Measurements from ENCODE around the gene SIL1. TPM values are rescaled to one million over a fixed set of nuclear protein-coding genes. Genes with fewer than 3 reads are reported as not detected.
"Not testable (repeated sequence)": the region's sequence is repeated elsewhere in the genome, so short reads cannot be mapped to it uniquely, and the experiment has no call there.

The SIL1 gene
- polyA plus RNA-seq, 3 donors, result 25.4 to 35.1 (median 27.9) TPM

DNA sequence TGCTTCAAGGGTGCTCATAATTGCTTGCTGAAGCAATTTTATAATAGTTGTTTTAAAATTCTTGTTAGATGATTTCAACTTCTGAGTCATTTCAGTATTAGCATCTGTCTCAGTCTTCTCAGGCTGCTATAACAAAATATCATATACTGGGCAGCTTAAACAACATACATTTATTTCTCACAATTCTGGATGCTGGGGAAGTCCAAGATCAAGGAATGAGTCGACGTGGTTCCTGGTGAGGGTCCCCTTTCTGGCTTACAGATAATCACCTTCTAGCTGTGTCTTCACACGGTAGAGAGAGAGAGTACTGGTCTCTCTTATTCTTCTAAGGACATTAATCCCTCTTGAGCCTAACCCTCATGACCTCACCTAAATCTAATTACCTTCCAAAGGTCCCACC lies 160.4 kb downstream of the SIL1 start:
- intact Hi-C loops (cut with micrococcal nuclease), result no loop called here
- Histone ChIP-seq H2AFZ (ENCODE audit: insufficient read depth, low read depth, low read length, poor library complexity, severe bottlenecking) (no peak overlapping the region), H4K20me1 (ENCODE audit: insufficient read depth, low read length) (no peaks in the 10 kb centered on the region), H3K9me3 (replicated peaks in 1 of 2; ENCODE audit: control insufficient read depth in 1 of 2, insufficient read depth in 1 of 2, low read length in 2 of 2) (peaks cover 0 to 10% of the 10 kb centered on the region in 2 donors), H3K27me3 (ENCODE audit: control insufficient read depth in 2 of 2, insufficient read depth in 2 of 2, low read length in 2 of 2) (no peaks in the 10 kb centered on the region), H3K9ac (ENCODE audit: insufficient read depth, low read length, poor library complexity, severe bottlenecking) (no peak overlapping the region), H3K27ac (ENCODE audit: low read depth in 1 of 2, low read length in 2 of 2) (no peak overlapping the region), H3K4me1 (ENCODE audit: control insufficient read depth in 1 of 2, insufficient read depth in 2 of 2, low read length in 2 of 2) (no peaks in the 10 kb centered on the region), H3K4me3 (replicated peaks in 1 of 3; ENCODE audit: low read depth in 2 of 3, low read length in 3 of 3) (no peak overlapping the region), H3K79me2 (ENCODE audit: insufficient read depth, low read length) (no peaks in the 10 kb centered on the region), H3K4me2 (replicated peaks; ENCODE audit: extremely low read depth, low read length, poor library complexity, severe bottlenecking) (no peak overlapping the region), H3K36me3 (replicated peaks in 1 of 2; ENCODE audit: control insufficient read depth in 1 of 2, insufficient read depth in 2 of 2, low read length in 2 of 2) (peaks cover 2 to 20% of the 10 kb centered on the region in 2 donors)
- Mint-ChIP-seq H3K9me3 (peaks cover 4 to 25% (median 13%) of the 10 kb centered on the region in 7 donors), H3K27me3 (ENCODE audit: low read depth in 3 of 3) (peaks cover 0 to 2% (median 0%) of the 10 kb centered on the region in 3 donors), H3K36me3 (peaks cover 31 to 37% of the 10 kb centered on the region in 2 donors), H3K27ac (no peak overlapping the region), H3K4me3 (no peak overlapping the region), H3K4me1 (peaks cover 5% of the 10 kb centered on the region)
- no peak for DNase-seq
- TF ChIP-seq, protein P1, sequence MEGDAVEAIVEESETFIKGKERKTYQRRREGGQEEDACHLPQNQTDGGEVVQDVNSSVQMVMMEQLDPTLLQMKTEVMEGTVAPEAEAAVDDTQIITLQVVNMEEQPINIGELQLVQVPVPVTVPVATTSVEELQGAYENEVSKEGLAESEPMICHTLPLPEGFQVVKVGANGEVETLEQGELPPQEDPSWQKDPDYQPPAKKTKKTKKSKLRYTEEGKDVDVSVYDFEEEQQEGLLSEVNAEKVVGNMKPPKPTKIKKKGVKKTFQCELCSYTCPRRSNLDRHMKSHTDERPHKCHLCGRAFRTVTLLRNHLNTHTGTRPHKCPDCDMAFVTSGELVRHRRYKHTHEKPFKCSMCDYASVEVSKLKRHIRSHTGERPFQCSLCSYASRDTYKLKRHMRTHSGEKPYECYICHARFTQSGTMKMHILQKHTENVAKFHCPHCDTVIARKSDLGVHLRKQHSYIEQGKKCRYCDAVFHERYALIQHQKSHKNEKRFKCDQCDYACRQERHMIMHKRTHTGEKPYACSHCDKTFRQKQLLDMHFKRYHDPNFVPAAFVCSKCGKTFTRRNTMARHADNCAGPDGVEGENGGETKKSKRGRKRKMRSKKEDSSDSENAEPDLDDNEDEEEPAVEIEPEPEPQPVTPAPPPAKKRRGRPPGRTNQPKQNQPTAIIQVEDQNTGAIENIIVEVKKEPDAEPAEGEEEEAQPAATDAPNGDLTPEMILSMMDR (IDR thresholded peaks at IDR 0.05), result no peak
- WGBS (ENCODE audit: insufficient coverage), result no CpG with 5 or more reads among the region's 3 CpGs

DNA sequence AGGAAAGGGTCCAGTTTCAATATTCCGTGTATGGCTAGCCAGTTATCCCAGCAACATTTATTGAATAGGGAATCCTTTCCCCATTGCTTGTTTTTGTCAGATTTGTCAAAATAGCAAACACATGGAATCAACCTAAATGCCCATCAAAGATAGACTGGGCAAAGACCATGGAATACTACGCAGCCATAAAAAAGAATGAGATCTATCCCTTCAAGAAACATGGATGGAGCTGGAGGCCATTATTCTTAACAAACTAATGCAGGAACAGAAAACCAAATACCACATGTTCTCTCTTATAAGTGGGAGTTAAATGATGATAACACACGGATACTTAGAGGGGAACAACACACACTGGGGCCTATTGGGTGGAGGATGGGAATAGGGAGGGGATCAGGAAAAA lies 161.8 kb downstream of the SIL1 start:
- H3K36me3 ChIP-seq (replicated peaks in 1 of 2; ENCODE audit: control insufficient read depth in 1 of 2, insufficient read depth in 2 of 2, low read length in 2 of 2); H3K4me1 Mint-ChIP-seq; H3K9ac ChIP-seq (ENCODE audit: insufficient read depth, low read length, poor library complexity, severe bottlenecking); H3K27ac Mint-ChIP-seq; H3K4me2 ChIP-seq (replicated peaks; ENCODE audit: extremely low read depth, low read length, poor library complexity, severe bottlenecking); H3K4me1 ChIP-seq (ENCODE audit: control insufficient read depth in 1 of 2, insufficient read depth in 2 of 2, low read length in 2 of 2); H3K79me2 ChIP-seq (ENCODE audit: insufficient read depth, low read length); H3K4me3 ChIP-seq (replicated peaks in 1 of 3; ENCODE audit: low read depth in 2 of 3, low read length in 3 of 3); H3K27me3 ChIP-seq (ENCODE audit: control insufficient read depth in 2 of 2, insufficient read depth in 2 of 2, low read length in 2 of 2); H2AFZ ChIP-seq (ENCODE audit: insufficient read depth, low read depth, low read length, poor library complexity, severe bottlenecking); intact Hi-C loops (cut with micrococcal nuclease); H3K27me3 Mint-ChIP-seq (ENCODE audit: low read depth in 3 of 3); H4K20me1 ChIP-seq (ENCODE audit: insufficient read depth, low read length); DNase-seq; H3K27ac ChIP-seq (ENCODE audit: low read depth in 1 of 2, low read length in 2 of 2); H3K4me3 Mint-ChIP-seq: not testable (repeated sequence)
- peaks cover 6 to 25% (median 13%) of the 10 kb centered on the region in 7 donors for H3K9me3 Mint-ChIP-seq
- no CpG with 5 or more reads among the region's 3 CpGs for WGBS (ENCODE audit: insufficient coverage)
- H3K36me3 Mint-ChIP-seq, result peaks cover 28% of the 10 kb centered on the region in 2 donors
- peaks cover 0 to 10% of the 10 kb centered on the region in 2 donors for H3K9me3 ChIP-seq (replicated peaks in 1 of 2; ENCODE audit: control insufficient read depth in 1 of 2, insufficient read depth in 1 of 2, low read length in 2 of 2)

All from CD14-positive monocyte (primary cell).